ENCODE data around the gene TMEM219.
A peak's percentile ranks its signal among the peaks of the same experiment; 100 is the strongest.

DNA sequence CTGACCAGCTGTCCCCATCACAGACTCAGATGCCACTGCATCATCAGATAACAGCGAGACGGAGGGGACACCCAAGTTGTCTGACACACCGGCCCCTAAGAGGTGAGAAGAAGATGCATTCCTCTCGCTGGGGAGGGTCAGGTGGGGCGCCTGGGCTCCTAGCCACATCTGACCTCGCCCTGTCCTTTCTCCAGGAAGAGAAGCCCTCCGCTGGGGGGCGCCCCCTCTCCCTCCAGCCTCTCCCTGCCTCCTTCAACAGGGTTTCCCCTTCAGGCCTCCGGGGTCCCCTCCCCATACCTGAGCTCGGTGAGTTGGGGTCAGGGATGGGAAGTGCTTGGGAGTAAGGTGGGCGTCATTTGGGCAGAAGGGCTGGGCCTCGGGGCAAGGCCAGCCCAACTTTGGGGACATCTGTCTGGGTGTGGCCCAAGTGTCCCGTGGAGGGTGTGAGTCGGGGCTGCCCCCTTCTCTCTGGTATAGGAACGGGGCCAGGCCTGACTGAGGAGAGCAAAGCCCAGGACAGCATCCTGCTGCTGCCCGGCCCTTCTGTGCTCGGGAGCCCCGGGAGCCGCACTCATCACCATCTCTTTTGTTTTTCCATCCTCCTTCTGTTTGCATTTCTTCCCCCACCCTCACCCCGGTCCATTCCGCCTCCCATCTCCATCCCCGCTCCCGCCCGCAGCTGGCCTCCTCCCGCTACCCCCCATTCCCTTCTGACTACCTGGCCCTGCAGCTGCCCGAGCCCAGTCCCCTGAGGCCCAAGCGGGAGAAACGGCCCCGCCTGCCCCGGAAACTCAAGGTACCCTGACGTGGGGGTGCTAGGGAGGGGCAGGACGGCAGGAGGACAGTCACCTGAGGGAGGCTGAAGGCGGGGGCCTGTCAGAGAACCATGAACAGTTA, 39.1 kb downstream of the TMEM219 start:
- TF ChIP-seq CTCF (IDR thresholded peaks at IDR 0.05; ENCODE audit: low read length) (peak; percentile 27), EZH2 (IDR thresholded peaks at IDR 0.05; ENCODE audit: borderline replicate concordance, low read length) (no peak)
